ENCODE results near the gene NUDT8.

The NUDT8 gene

DNA sequence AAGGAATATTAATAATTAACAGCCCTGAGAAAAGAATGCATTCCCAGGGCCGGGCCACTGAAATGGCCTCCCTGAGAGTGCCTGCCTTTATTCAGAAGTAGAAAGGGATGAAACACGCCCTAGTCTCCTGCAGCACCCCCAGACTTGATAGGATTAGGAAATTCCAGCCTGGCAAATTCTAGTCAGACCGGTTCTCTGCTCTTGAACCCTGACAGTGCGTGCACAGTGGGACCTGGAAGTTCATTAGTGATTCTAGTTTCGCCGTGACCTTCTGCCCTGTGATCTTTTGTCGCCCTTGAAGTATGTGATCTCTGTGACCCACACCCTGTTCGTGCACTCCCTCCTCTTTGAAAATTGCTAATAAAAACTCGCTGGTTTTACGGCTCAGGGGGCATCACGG, 48.3 kb downstream of the NUDT8 start:
- Histone ChIP-seq H3K36me3 (ENCODE audit: control insufficient read depth, insufficient read depth, low read length) (no peaks in the 10 kb centered on the region), H3K9me3 (ENCODE audit: control insufficient read depth, low read length) (no peaks in the 10 kb centered on the region), H3K27ac (peak overlapping the region; percentile 84), H3K27me3 (ENCODE audit: control insufficient read depth, insufficient read depth, low read length) (no peaks in the 10 kb centered on the region), H3K4me3 (ENCODE audit: low read depth, low read length) (peak overlapping the region; percentile 14), H3K4me2 (ENCODE audit: low read length) (peak overlapping the region; percentile 33), H3K79me2 (no peaks in the 10 kb centered on the region), H3K4me1 (peaks cover 5% of the 10 kb centered on the region), H3K9ac (no peak overlapping the region), H2AFZ (peak overlapping the region; percentile 46)
- TF ChIP-seq, protein P1, sequence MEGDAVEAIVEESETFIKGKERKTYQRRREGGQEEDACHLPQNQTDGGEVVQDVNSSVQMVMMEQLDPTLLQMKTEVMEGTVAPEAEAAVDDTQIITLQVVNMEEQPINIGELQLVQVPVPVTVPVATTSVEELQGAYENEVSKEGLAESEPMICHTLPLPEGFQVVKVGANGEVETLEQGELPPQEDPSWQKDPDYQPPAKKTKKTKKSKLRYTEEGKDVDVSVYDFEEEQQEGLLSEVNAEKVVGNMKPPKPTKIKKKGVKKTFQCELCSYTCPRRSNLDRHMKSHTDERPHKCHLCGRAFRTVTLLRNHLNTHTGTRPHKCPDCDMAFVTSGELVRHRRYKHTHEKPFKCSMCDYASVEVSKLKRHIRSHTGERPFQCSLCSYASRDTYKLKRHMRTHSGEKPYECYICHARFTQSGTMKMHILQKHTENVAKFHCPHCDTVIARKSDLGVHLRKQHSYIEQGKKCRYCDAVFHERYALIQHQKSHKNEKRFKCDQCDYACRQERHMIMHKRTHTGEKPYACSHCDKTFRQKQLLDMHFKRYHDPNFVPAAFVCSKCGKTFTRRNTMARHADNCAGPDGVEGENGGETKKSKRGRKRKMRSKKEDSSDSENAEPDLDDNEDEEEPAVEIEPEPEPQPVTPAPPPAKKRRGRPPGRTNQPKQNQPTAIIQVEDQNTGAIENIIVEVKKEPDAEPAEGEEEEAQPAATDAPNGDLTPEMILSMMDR (IDR thresholded peaks at IDR 0.05), result no peak

GRCh38 chr11:67577951-67578350, 51.8 kb downstream of the NUDT8 start:
- peaks cover 5% of the 10 kb centered on the region for H3K4me1 ChIP-seq
- peak overlapping the region; percentile 38 for H2AFZ ChIP-seq
- no peaks in the 10 kb centered on the region for H3K36me3 ChIP-seq (ENCODE audit: control insufficient read depth, insufficient read depth, low read length)
- H3K79me2 ChIP-seq, result no peaks in the 10 kb centered on the region
- no peak overlapping the region for H3K9ac ChIP-seq
- H3K27ac ChIP-seq, result peak overlapping the region; percentile 81
- TF ChIP-seq, protein P1 (IDR thresholded peaks at IDR 0.05), result no peak
- no peaks in the 10 kb centered on the region for H3K27me3 ChIP-seq (ENCODE audit: control insufficient read depth, insufficient read depth, low read length)
- H3K9me3 ChIP-seq (ENCODE audit: control insufficient read depth, low read length), result no peaks in the 10 kb centered on the region
- no peak overlapping the region for H3K4me2 ChIP-seq (ENCODE audit: low read length)
- H3K4me3 ChIP-seq (ENCODE audit: low read depth, low read length), result no peak overlapping the region
